T-cell (primary cell): ENCODE results near the gene CBARP. TPM values are rescaled to one million over a fixed set of nuclear protein-coding genes. Genes with fewer than 3 reads are reported as not detected.

Experiments
- ATAC-seq, 4 experiments: fragments of 200-7000 bp in 3 of 4; fragments of 150-1000 bp in 1 of 4; cut with Tn5 transposase; replicated peaks in 1 of 4; 1 replicate in 3 of 4; 2 replicates in 1 of 4; pipeline ENCODE4 v1.10.0; 2021; ENCODE audit warnings: moderate library complexity in 3 of 4, mild to moderate bottlenecking in 2 of 4, moderate number of reproducible peaks in 1 of 4
- CTCF ChIA-PET, 2 donors: fragments of 300-600 bp; sonication (Branson Sonifier 250); formaldehyde crosslinking; loops; one replicate each; lab custom pipeline; 2022; ENCODE audit warnings: antibody characterized with exemption in 2 of 2; lab: Charles Lee
- POLR2A ChIA-PET, 2 donors: fragments of 300-600 bp; sonication (Branson Sonifier 250); formaldehyde crosslinking; loops; one replicate each; lab custom pipeline; 2022; ENCODE audit warnings: antibody characterized with exemption in 2 of 2; lab: Charles Lee
- DNase-seq, 35 experiments: peaks; one replicate each; pipeline versions ENCODE4 v3.0.0 to v3.0.0-alpha.2; 2013 to 2023
- H3K27ac ChIP-seq: one replicate; pipeline ENCODE4 v1.5.1; 2013; ENCODE audit warnings: low read length
- H3K27me3 ChIP-seq, 2 experiments: replicated peaks in 1 of 2; 1 replicate in 1 of 2; 2 replicates in 1 of 2; pipeline versions ENCODE4 v1.6.1 to v1.7.0; 2013; ENCODE audit warnings: low read length in 1 of 2, mixed read lengths in 1 of 2; ENCODE audit not compliant: control insufficient read depth in 2 of 2, insufficient read depth in 2 of 2; ENCODE audit errors: extremely low read depth in 1 of 2
- H3K36me3 ChIP-seq, 2 donors: 1 replicate in 1 of 2; 2 replicates in 1 of 2; pipeline versions ENCODE4 v1.6.1 to v1.7.0; 2013; ENCODE audit warnings: low read length in 1 of 2; ENCODE audit not compliant: control insufficient read depth in 2 of 2, insufficient read depth in 1 of 2; ENCODE audit errors: extremely low read depth in 1 of 2
- H3K4me1 ChIP-seq, 2 experiments: 1 replicate in 1 of 2; 2 replicates in 1 of 2; pipeline versions ENCODE4 v1.6.1 to v1.7.0; 2013; ENCODE audit warnings: low read length in 2 of 2, mixed read lengths in 1 of 2; ENCODE audit not compliant: insufficient read depth in 2 of 2, control insufficient read depth in 1 of 2; ENCODE audit errors: extremely low read depth in 1 of 2
- H3K4me3 ChIP-seq, 2 donors: 1 replicate in 1 of 2; 2 replicates in 1 of 2; pipeline versions ENCODE4 v1.5.1 to v1.7.0; 2013; ENCODE audit warnings: mild to moderate bottlenecking in 2 of 2, low read length in 1 of 2, moderate library complexity in 1 of 2; ENCODE audit not compliant: control insufficient read depth in 1 of 2; ENCODE audit errors: extremely low read depth in 1 of 2
- H3K9me3 ChIP-seq: 2 replicates; pipeline ENCODE4 v1.7.0; 2013
- H3K27ac Mint-ChIP-seq, 2 donors: one replicate each; pipeline ENCODE4 v1.8.0; 2020 to 2021; ENCODE audit warnings: mild to moderate bottlenecking in 2 of 2, mixed read lengths in 2 of 2
- H3K27me3 Mint-ChIP-seq, 2 donors: one replicate each; pipeline ENCODE4 v1.8.0; 2021 to 2022; ENCODE audit warnings: mixed read lengths in 2 of 2
- H3K36me3 Mint-ChIP-seq: one replicate; pipeline ENCODE4 v1.8.0; 2021; ENCODE audit warnings: mixed read lengths
- H3K4me1 Mint-ChIP-seq, 3 donors: one replicate each; pipeline ENCODE4 v1.8.0; 2020 to 2022; ENCODE audit warnings: mixed read lengths in 3 of 3, mild to moderate bottlenecking in 1 of 3
- H3K4me3 Mint-ChIP-seq, 3 donors: one replicate each; pipeline ENCODE4 v1.8.0; 2020 to 2022; ENCODE audit warnings: mild to moderate bottlenecking in 3 of 3, mixed read lengths in 3 of 3, moderate library complexity in 3 of 3
- H3K9me3 Mint-ChIP-seq, 3 donors: one replicate each; pipeline ENCODE4 v1.8.0; 2020 to 2022; ENCODE audit warnings: mixed read lengths in 3 of 3
- WGBS: methylation state at CpG from one replicate; pipeline ENCODE4 v1.1.5; 2013; ENCODE audit warnings: missing lambda C conversion rate; ENCODE audit not compliant: insufficient coverage; 5-methylcytosine and 5-hydroxymethylcytosine counted together
- total RNA-seq, 35 experiments: library from RNA in 6 of 35; stranded (reverse) in 6 of 35; fragments of 120-200 nt in 1 of 35; gene quantifications; one replicate each; pipeline versions ENCODE4 v1.2.1 to v1.2.4 and lab custom pipeline; 2013 to 2026

The CBARP gene
- total RNA-seq, 5 donors from 2014 or later (not counting 1 experiment from before 2014, with no cell fraction given) = 0.08 to 0.36 (median 0.23) TPM; not detected in 1

GRCh38 chr19:1229924-1230782, 7.7 kb downstream of the CBARP start:
- Mint-ChIP-seq H3K4me3 (no peak overlapping the region), H3K27me3 (no peaks in the 10 kb centered on the region), H3K36me3 (no peaks in the 10 kb centered on the region), H3K9me3 (no peaks in the 10 kb centered on the region), H3K27ac (no peak overlapping the region), H3K4me1 (peaks cover 0 to 3% (median 0%) of the 10 kb centered on the region in 3 donors)
- DNase-seq = no peak
- Histone ChIP-seq H3K9me3 (no peaks in the 10 kb centered on the region), H3K27me3 (no peaks in the 10 kb centered on the region), H3K36me3 (peaks cover 5 to 11% of the 10 kb centered on the region in 2 donors), H3K4me1 (no peaks in the 10 kb centered on the region), H3K27ac (no peak overlapping the region), H3K4me3 (no peak overlapping the region)
- WGBS = 96% methylated on average over 57 of the region's 61 CpGs
- ATAC-seq = no peak
- ChIA-PET POLR2A (no interaction called here), CTCF (no interaction called here)

- Mint-ChIP-seq H3K4me3 (no peak overlapping the region), H3K4me1 (peaks cover 0 to 3% (median 0%) of the 10 kb centered on the region in 3 donors), H3K36me3 (no peaks in the 10 kb centered on the region), H3K27ac (no peak overlapping the region), H3K9me3 (no peaks in the 10 kb centered on the region), H3K27me3 (no peaks in the 10 kb centered on the region)
- ChIA-PET CTCF (no interaction called here), POLR2A (no interaction called here)
- peaks cover 8 to 17% of the 10 kb centered on the region in 2 donors for H3K36me3 ChIP-seq
- no peak overlapping the region for H3K27ac ChIP-seq
- WGBS = 98% methylated on average over 145 of the region's 158 CpGs
- no peak for ATAC-seq
- H3K4me1 ChIP-seq = no peaks in the 10 kb centered on the region
- no peak overlapping the region for H3K4me3 ChIP-seq
- H3K9me3 ChIP-seq = no peaks in the 10 kb centered on the region
- no peak for DNase-seq
- no peaks in the 10 kb centered on the region for H3K27me3 ChIP-seq
These were observed 8.5 kb downstream of the CBARP start for GRCh38 chr19:1229056-1229923.

GRCh38 chr19:1228161-1228957, 9.4 kb downstream of the CBARP start:
- H3K4me1 ChIP-seq = no peaks in the 10 kb centered on the region
- POLR2A ChIA-PET = interaction anchor here in 1 of 2 donors (0.6 kb wide), 1 partner anchor 212 kb away, joined by 9 read pairs; no protein-coding TSS in a partner anchor

GRCh38 chr19:1227304-1228054, 10.3 kb downstream of the CBARP start:
- no peak overlapping the region for H3K4me3 Mint-ChIP-seq
- Histone ChIP-seq H3K27ac (no peak overlapping the region), H3K4me1 (no peaks in the 10 kb centered on the region), H3K36me3 (peaks cover 25 to 26% of the 10 kb centered on the region in 2 donors), H3K27me3 (no peaks in the 10 kb centered on the region), H3K4me3 (no peak overlapping the region), H3K9me3 (no peaks in the 10 kb centered on the region)
- peaks cover 0 to 3% (median 0%) of the 10 kb centered on the region in 3 donors for H3K4me1 Mint-ChIP-seq
- H3K27me3 Mint-ChIP-seq = no peaks in the 10 kb centered on the region
- no peak overlapping the region for H3K27ac Mint-ChIP-seq
- WGBS = 98% methylated on average over 24 of the region's 56 CpGs
- no peaks in the 10 kb centered on the region for H3K36me3 Mint-ChIP-seq
- ChIA-PET CTCF (interaction anchor here (0.6 kb wide), 2 partner anchors 38 to 143 kb away, joined by 3 to 4 read pairs; no protein-coding TSS in a partner anchor), POLR2A (interaction anchor here in 1 of 2 donors (0.6 kb wide), 1 partner anchor 211 kb away, joined by 9 read pairs; no protein-coding TSS in a partner anchor)
- H3K9me3 Mint-ChIP-seq = no peaks in the 10 kb centered on the region
- DNase-seq = no peak
- ATAC-seq = no peak

More at GRCh38 chr19:1228161-1228957, 9.4 kb downstream of the CBARP start:
- no peaks in the 10 kb centered on the region for H3K9me3 Mint-ChIP-seq
- no peak overlapping the region for H3K27ac ChIP-seq
- DNase-seq (no peak), ATAC-seq (no peak)
- 98% methylated on average over 83 of the region's 100 CpGs for WGBS
- H3K4me3 Mint-ChIP-seq = no peak overlapping the region
- H3K9me3 ChIP-seq = no peaks in the 10 kb centered on the region
- H3K27ac Mint-ChIP-seq = no peak overlapping the region
- H3K27me3 ChIP-seq = no peaks in the 10 kb centered on the region
- CTCF ChIA-PET = interaction anchor here (0.6 kb wide), 2 partner anchors 37 to 142 kb away, joined by 3 to 4 read pairs; no protein-coding TSS in a partner anchor
- H3K36me3 ChIP-seq = peaks cover 17 to 23% of the 10 kb centered on the region in 2 donors
- no peak overlapping the region for H3K4me3 ChIP-seq
- no peaks in the 10 kb centered on the region for H3K27me3 Mint-ChIP-seq
- H3K4me1 Mint-ChIP-seq = peaks cover 0 to 3% (median 0%) of the 10 kb centered on the region in 3 donors
- no peaks in the 10 kb centered on the region for H3K36me3 Mint-ChIP-seq

GRCh38 chr19:1226522-1227303, 11.1 kb downstream of the CBARP start:
- Histone ChIP-seq H3K36me3 (peaks cover 25 to 34% of the 10 kb centered on the region in 2 donors), H3K27ac (no peak overlapping the region), H3K4me1 (no peaks in the 10 kb centered on the region), H3K9me3 (no peaks in the 10 kb centered on the region), H3K4me3 (no peak overlapping the region), H3K27me3 (no peaks in the 10 kb centered on the region)
- 95% methylated on average over 45 of the region's 50 CpGs for WGBS
- ChIA-PET CTCF (no interaction called here), POLR2A (no interaction called here)
- Mint-ChIP-seq H3K4me1 (no peaks in the 10 kb centered on the region), H3K27me3 (no peaks in the 10 kb centered on the region), H3K4me3 (no peak overlapping the region), H3K9me3 (no peaks in the 10 kb centered on the region), H3K36me3 (no peaks in the 10 kb centered on the region), H3K27ac (no peak overlapping the region)
- no peak for DNase-seq
- ATAC-seq = no peak
